NCI-H146 treated with DMSO at 0.1 percent for 48 hours (cell line): ENCODE data around the gene DDX49.
"Not testable (repeated sequence)": the region's sequence is repeated elsewhere in the genome, so short reads cannot be mapped to it uniquely, and the experiment has no call there.

Source experiments
- DNase-seq: peaks from one replicate; lab custom pipeline; 2025; ENCODE audit not compliant: unreplicated experiment; lab: John Stamatoyannopoulos, UW

DDX49 gene

GRCh38 chr19:18941628-18942354, 22.3 kb downstream of the DDX49 start:
- DNase-seq = no peak

- DNase-seq = no peak
These were observed 23.2 kb downstream of the DDX49 start for GRCh38 chr19:18942692-18943091.

GRCh38 chr19:18943465-18943864, 23.9 kb downstream of the DDX49 start:
- DNase-seq = no peak

DNA sequence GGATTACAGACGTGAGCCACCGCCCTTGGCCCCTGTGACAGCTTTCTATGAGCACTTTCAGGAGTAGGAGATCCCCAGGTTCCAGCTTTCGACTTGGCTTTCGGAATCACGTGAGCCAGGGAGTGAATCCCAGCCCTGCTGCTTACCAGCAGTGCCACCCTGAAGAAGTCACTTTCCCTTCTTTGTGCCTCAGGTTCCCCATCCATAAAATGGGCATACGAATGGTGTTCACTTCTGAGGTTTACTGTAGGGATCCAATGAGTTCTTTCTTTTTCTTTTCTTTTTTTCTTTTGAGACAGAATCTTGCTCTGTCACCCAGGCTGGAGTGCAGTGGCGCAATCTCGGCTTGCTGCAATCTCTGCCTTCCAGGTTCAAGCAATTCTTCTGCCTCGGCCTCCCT, 25.8 kb downstream of the DDX49 start:
- no peak for DNase-seq

- no peak for DNase-seq
These were observed 26.8 kb downstream of the DDX49 start for GRCh38 chr19:18946335-18946734.

DNA sequence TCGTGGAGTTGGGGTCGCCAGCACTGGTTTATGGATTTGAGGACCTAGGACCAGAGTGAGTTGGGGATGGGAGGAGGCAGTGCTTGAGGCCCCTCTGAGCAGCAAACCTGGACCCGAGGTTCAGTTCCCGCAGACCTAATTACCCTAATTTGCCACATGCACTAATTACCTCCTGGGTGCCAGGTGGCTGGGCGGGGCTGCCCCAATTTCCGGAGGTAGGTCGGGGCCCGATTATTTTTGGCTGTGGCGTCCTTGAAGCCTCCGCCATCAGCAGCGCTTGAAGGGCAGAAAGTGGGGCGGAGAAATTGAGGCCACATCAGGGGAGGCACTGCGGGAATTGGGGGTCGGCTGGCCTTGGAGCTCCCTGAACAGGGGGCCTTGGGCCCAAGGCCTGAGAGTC, 27.4 kb downstream of the DDX49 start:
- peak; percentile 6 for DNase-seq

- DNase-seq = no peak
These were observed 28.8 kb downstream of the DDX49 start for GRCh38 chr19:18948075-18948975.

GRCh38 chr19:18948976-18949356, 29.5 kb downstream of the DDX49 start:
- no peak for DNase-seq

DNA sequence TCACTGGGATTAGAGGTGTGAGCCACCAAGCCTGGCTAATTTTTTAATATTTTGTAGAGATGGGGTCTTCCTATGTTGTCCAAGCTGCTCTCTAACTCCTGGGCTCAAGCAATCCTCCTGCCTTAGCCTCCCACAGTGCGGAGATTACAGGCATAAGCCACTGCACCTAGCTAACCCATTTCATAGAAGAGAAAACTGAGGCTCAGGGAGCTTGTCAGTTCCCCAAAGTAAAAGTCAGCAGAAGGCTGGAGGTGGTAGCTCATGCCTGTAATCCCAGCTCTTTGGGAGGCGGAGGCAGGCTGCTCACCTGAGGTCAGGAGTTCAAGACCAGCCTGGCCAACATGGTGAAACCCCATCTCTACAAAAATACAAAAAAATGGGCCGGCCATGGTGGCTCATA, 30.3 kb downstream of the DDX49 start:
- no peak for DNase-seq

GRCh38 chr19:18951721-18952281, 32.3 kb downstream of the DDX49 start:
- no peak for DNase-seq

- not testable (repeated sequence) for DNase-seq
These were observed 33.0 kb downstream of the DDX49 start for GRCh38 chr19:18952364-18953003.

DNA sequence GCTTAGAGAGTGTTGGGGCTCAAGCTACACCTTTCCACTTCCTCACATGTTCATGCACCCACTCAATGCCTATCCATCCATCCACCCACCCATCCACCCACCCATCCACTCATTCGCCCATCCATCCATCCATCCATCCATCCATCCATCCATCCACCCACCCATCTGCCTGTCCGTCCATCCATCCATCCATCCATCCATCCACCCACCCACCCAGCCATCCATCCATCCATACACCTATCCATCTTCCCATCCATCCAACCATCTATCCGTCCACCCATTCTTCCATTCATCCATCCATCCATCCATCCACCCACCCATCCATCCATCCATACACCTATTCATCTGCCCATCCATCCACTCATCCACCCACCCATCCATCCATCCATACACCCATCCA, 34.6 kb downstream of the DDX49 start:
- DNase-seq = no peak

- DNase-seq = no peak
These were observed 35.5 kb downstream of the DDX49 start for GRCh38 chr19:18955042-18955441.

GRCh38 chr19:18960370-18960769, 40.9 kb downstream of the DDX49 start:
- DNase-seq = no peak

GRCh38 chr19:18961767-18962620, 42.5 kb downstream of the DDX49 start:
- peak; percentile 86 for DNase-seq

DNA sequence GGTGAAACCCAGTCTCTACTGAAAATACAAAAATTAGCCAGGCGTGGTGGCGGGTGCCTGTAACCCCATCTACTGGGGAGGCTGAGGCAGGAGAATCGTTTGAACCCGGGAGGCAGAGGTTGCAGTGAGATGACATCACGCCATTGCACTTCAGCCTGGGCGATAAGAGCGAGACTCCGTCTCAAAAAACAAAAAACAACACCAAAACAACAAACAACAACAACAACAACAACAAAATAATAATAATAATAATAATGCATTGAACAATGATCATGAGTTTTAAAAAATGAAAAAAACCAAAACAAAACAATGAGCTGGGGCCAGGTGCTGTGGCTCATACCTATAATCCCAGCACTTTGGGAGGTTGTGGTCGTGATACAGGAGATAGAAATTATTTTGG, 44.6 kb downstream of the DDX49 start:
- no peak for DNase-seq

DNA sequence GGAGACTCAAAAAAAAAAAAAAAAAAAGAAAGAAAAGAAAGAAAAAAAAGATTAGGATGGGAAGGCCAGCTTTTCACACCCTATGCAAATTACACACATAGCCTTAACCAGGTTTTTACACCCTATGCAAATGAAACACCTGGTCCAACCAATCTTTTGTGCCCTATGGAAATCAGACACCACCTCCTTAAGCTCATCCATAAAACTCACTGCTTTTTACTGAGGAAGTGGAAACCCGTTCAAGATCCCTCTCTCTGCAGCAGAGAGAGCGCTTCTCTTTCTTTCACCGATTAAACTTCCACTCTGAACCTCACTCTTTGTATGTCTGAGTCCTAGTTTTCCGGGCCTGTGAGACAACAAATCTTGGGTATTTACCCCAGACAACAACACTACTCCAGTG, 46.8 kb downstream of the DDX49 start:
- DNase-seq = no peak

DNA sequence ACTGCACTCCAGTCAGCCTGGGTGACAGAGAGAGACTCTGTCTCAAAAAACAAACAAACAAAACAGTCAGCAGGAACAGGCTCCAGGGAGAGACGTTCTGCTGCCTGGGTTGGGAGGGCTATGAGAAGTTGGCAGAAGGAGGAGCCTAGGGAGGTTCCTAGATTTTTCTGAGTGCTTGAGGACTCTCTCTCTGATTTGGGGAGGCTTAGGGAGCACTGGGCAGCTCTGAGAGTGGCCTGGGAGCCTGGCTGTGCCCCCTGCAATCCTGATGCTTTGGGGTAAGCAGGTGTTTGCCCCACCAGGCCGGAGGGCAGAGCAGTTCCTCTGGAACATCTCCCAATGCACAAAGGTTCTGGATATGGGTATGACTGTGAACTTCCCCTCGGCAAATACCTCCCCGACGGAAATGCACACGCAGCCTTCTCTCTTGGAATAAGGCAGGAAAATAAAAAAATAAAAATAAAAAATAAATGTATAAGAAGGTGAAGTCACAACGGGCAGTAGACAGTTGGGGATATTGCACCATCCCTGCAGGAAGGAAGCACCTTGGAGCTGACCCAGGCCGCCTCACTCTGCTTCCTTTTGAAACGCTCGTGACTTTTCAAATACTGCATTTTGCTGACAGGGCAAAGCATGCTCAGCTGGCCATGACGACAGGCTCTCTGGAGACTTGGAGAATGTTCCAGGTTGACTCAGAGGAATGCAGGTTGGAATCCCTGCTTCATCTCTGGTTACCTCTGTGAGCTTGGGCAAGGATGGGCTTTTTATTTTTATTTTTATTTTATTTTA, 48.0 kb downstream of the DDX49 start:
- no peak for DNase-seq

- DNase-seq = no peak
These were observed 50.6 kb downstream of the DDX49 start for GRCh38 chr19:18969931-18970659.
